ENCODE measurements around the gene SIX2. TPM values are rescaled to one million over a fixed set of nuclear protein-coding genes. Genes with fewer than 3 reads are reported as not detected.

SIX2 gene
- total and polyA plus RNA-seq, 10 of the 15 experiments (the other 5 are each of a cell fraction or from before 2014, with no cell fraction given) = not detected

DNA sequence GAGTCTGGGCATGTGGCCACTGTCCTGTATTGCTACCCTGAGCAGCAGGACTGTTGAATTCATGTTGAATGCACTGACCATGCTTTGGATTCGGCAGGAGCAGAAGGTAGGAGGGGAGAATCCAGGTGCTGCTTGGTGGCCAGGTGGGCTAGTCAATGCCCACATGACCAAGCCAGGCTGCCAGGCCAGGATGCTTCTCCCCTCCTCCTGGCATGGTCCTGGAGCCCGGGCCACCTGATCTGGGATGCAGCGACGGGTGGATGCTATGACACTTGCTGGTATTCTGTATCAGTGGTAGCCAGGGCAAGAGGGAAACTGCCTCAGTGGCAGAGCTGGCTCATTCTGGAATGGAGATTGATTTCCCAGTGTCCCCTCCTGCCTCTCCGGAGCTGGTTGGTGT lies 14.8 kb upstream of the SIX2 start (continued):
- TF ChIP-seq, protein P1, sequence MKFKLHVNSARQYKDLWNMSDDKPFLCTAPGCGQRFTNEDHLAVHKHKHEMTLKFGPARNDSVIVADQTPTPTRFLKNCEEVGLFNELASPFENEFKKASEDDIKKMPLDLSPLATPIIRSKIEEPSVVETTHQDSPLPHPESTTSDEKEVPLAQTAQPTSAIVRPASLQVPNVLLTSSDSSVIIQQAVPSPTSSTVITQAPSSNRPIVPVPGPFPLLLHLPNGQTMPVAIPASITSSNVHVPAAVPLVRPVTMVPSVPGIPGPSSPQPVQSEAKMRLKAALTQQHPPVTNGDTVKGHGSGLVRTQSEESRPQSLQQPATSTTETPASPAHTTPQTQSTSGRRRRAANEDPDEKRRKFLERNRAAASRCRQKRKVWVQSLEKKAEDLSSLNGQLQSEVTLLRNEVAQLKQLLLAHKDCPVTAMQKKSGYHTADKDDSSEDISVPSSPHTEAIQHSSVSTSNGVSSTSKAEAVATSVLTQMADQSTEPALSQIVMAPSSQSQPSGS (IDR thresholded peaks at IDR 0.05; ENCODE audit: low read length) = no peak
- no peak for TF ChIP-seq CREB1 (IDR thresholded peaks at IDR 0.05; ENCODE audit: low read depth)
- no peak for TF ChIP-seq STAT1 (conservative IDR thresholded peaks at IDR 0.05)
- TF ChIP-seq KDM1A (IDR thresholded peaks at IDR 0.05; ENCODE audit: borderline replicate concordance) = no peak
- no peak for TF ChIP-seq STAT3 (IDR thresholded peaks at IDR 0.05; ENCODE audit: low read depth, low read length)
- TF ChIP-seq SP1 (IDR thresholded peaks at IDR 0.05; ENCODE audit: low read depth, low read length) = no peak
- TF ChIP-seq ZNF207 (IDR thresholded peaks at IDR 0.05; ENCODE audit: borderline replicate concordance) = no peak
- TF ChIP-seq NFYA (IDR thresholded peaks at IDR 0.05; ENCODE audit: borderline replicate concordance, low read depth, low read length) = no peak
- no peak for TF ChIP-seq MEF2B (IDR thresholded peaks at IDR 0.05; ENCODE audit: partially characterized antibody, poor library complexity, severe bottlenecking)
- no peak for TF ChIP-seq POU2F2 (IDR thresholded peaks at IDR 0.05; ENCODE audit: borderline replicate concordance, low read depth, low read length)
- no peak for TF ChIP-seq DPF2 (IDR thresholded peaks at IDR 0.05)
- no peak for TF ChIP-seq SIX5 (IDR thresholded peaks at IDR 0.05; ENCODE audit: low read depth, low read length, severe bottlenecking)

DNA sequence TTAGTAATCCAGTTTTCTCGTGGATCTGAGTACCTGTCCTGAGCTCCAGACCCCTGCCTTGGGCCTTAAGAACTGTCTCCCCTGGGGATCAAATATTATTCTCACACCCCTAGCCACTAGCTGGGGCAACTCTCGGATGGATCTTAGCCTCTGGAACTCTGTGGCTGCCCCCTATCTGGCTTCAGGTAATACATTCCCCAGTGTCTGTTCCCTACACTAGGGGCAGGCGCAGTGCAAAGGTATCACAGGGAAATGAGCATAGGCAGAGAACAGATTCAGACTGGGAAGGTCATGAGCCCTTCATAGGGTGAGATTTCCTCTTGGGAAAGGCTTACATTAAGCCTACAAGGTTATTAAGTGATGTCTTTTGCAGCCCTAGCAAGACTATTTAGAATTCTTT lies 11.2 kb upstream of the SIX2 start:
- Histone ChIP-seq H3K4me1 (ENCODE audit: control insufficient read depth, insufficient read depth, low read length) (no peaks in the 10 kb centered on the region), H2AFZ (ENCODE audit: control insufficient read depth, low read depth, low read length) (no peak overlapping the region), H3K9ac (ENCODE audit: control insufficient read depth, insufficient read depth, low read length) (no peak overlapping the region), H3K27ac (ENCODE audit: control insufficient read depth, insufficient read depth) (no peak overlapping the region), H3K79me2 (ENCODE audit: control insufficient read depth, insufficient read depth, low read length) (no peaks in the 10 kb centered on the region), H3K4me2 (ENCODE audit: control insufficient read depth, insufficient read depth) (no peak overlapping the region), H3K4me3 (no peak overlapping the region), H3K36me3 (ENCODE audit: control insufficient read depth in 2 of 2, insufficient read depth in 2 of 2, low read length in 1 of 2) (no peaks in the 10 kb centered on the region), H4K20me1 (ENCODE audit: control insufficient read depth, insufficient read depth) (no peaks in the 10 kb centered on the region), H3K9me3 (replicated peaks; ENCODE audit: control insufficient read depth, insufficient read depth, low read length) (no peaks in the 10 kb centered on the region), H3K27me3 (replicated peaks in 1 of 2; ENCODE audit: control insufficient read depth in 2 of 2, insufficient read depth in 2 of 2, low read length in 1 of 2) (peaks cover 0 to 3% of the 10 kb centered on the region in 2 experiments; a peak in 3 of 4 replicates)
- WGBS (ENCODE audit: insufficient coverage, insufficient replicate concordance, low lambda C conversion rate, missing lambda C conversion rate) = 2% methylated on average over 3 of the region's 3 CpGs
- RAD21 ChIA-PET (ENCODE audit: unreplicated experiment) = no interaction called here
- in situ Hi-C loops (cut with MboI) = no loop called here
- FAIRE-seq (no peak), DNase-seq (ENCODE audit: low read depth, low spot score) (no peak), ATAC-seq (no peak)
- CTCF ChIA-PET = no interaction called here
- BruUV-seq (replicated peaks) = no TSS peak
- SMC1A ChIA-PET (ENCODE audit: uncharacterized antibody, unreplicated experiment) = no interaction called here
- POLR2A ChIA-PET = no interaction called here
- intact Hi-C loops (cut with micrococcal nuclease; ENCODE audit: unreplicated experiment) = no loop called here
- TF ChIP-seq ZNF207 (IDR thresholded peaks at IDR 0.05; ENCODE audit: borderline replicate concordance) = no peak
- TF ChIP-seq, protein P2, sequence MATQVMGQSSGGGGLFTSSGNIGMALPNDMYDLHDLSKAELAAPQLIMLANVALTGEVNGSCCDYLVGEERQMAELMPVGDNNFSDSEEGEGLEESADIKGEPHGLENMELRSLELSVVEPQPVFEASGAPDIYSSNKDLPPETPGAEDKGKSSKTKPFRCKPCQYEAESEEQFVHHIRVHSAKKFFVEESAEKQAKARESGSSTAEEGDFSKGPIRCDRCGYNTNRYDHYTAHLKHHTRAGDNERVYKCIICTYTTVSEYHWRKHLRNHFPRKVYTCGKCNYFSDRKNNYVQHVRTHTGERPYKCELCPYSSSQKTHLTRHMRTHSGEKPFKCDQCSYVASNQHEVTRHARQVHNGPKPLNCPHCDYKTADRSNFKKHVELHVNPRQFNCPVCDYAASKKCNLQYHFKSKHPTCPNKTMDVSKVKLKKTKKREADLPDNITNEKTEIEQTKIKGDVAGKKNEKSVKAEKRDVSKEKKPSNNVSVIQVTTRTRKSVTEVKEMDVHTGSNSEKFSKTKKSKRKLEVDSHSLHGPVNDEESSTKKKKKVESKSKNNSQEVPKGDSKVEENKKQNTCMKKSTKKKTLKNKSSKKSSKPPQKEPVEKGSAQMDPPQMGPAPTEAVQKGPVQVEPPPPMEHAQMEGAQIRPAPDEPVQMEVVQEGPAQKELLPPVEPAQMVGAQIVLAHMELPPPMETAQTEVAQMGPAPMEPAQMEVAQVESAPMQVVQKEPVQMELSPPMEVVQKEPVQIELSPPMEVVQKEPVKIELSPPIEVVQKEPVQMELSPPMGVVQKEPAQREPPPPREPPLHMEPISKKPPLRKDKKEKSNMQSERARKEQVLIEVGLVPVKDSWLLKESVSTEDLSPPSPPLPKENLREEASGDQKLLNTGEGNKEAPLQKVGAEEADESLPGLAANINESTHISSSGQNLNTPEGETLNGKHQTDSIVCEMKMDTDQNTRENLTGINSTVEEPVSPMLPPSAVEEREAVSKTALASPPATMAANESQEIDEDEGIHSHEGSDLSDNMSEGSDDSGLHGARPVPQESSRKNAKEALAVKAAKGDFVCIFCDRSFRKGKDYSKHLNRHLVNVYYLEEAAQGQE (IDR thresholded peaks at IDR 0.05; ENCODE audit: low read depth, low read length) = no peak
- TF ChIP-seq ZNF217 (IDR thresholded peaks at IDR 0.05) = no peak
- no peak for TF ChIP-seq ZNF24 (IDR thresholded peaks at IDR 0.05)
- no peak for TF ChIP-seq POLR2AphosphoS2 (IDR thresholded peaks at IDR 0.05; ENCODE audit: low read depth, low read length)
- TF ChIP-seq SIX5 (IDR thresholded peaks at IDR 0.05; ENCODE audit: low read depth, low read length, severe bottlenecking) = no peak
- TF ChIP-seq WRNIP1 (IDR thresholded peaks at IDR 0.05; ENCODE audit: borderline replicate concordance, low read depth, low read length) = no peak
- TF ChIP-seq CHD4 (IDR thresholded peaks at IDR 0.05) = no peak
- TF ChIP-seq RUNX3 (IDR thresholded peaks at IDR 0.05; ENCODE audit: low read length) = no peak
